ENCODE measurements around the gene CARMIL1.

Gene CARMIL1

DNA sequence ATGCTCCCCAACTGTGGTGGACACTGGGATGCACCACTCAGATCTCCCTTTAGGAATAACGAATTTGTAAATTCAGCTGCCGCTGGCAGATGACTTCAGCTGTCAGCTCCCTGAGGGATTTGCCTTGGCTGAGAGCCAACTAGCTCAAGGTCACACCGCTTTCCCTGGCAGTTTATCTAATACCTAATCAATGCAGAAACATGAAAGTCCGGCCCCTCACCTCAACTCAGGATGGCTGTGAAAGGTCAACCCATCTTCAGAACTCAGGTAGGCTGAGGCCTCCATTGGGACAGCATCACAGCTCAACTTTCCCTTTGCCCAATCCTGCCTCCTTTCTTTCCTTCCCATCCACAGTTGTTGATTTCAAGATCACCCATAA, 350.0 kb downstream of the CARMIL1 start:
- no peak for TF ChIP-seq TOX (CRISPR knock-in tag; IDR thresholded peaks at IDR 0.05; ENCODE audit: borderline replicate concordance)
- no peak for ATAC-seq

DNA sequence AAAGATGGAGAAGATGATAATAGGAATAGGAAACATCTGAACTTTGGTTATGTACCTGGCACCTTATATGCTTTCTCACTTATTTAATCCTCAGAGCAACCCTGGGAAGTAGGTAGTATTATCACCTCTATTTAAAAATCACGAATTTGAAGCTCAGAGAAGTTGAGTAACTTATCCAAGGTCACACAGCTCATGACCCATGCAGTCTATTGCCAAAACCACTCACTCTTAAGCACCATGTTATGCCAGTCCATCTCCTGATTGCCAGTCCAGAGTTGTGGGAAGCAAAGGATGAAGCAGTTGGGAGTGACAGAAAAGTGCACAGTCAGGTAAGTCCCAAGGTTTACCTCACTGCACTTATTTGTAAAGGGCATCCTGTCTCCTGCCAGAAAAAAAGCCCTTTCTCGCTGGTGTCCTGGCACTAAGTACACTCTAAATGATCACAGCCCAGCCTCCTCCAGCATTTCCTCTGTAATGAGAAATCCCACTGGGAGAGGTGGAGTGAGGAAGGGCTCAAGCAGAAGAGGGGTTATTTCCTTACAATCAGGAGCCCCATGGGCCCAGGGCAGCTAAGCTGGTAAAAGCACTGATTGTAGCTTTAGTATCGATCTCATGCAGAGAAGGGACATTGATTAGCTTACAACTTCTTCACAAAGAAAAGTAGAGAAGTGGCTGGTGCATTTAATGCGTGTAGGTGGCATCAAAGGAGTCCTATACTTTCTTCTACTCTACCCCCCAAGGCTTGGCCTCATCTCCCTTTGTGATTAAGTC, 351.5 kb downstream of the CARMIL1 start:
- ATAC-seq = no peak
- no peak for TF ChIP-seq BACH2 (CRISPR knock-in tag; IDR thresholded peaks at IDR 0.05; ENCODE audit: borderline replicate concordance)

DNA sequence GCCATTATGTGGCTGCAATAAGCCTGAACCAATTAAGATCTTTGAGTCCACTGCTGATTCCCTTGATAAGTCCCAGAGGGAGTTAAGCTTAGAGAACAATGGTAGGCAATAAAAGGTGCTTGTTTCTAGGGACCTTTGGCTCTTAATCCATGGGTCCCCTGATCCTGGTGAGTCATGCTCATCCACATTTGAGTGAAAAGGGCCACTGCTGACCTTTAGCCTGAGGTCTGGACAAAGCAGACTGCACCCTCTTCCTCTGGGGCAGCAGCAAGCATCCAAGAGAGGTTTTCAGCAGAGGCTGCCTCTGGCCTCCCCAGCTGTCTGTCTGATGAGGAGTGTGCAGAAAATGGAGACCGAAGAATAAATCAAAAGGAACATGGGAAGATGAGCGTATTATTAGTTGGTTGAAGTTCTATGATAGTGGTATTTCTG, 356.7 kb downstream of the CARMIL1 start:
- no peak for TF ChIP-seq OSR1 (CRISPR knock-in tag; IDR thresholded peaks at IDR 0.05)
- TF ChIP-seq TCF4 (CRISPR knock-in tag; IDR thresholded peaks at IDR 0.05; ENCODE audit: borderline replicate concordance) = no peak
- TF ChIP-seq, protein P1, sequence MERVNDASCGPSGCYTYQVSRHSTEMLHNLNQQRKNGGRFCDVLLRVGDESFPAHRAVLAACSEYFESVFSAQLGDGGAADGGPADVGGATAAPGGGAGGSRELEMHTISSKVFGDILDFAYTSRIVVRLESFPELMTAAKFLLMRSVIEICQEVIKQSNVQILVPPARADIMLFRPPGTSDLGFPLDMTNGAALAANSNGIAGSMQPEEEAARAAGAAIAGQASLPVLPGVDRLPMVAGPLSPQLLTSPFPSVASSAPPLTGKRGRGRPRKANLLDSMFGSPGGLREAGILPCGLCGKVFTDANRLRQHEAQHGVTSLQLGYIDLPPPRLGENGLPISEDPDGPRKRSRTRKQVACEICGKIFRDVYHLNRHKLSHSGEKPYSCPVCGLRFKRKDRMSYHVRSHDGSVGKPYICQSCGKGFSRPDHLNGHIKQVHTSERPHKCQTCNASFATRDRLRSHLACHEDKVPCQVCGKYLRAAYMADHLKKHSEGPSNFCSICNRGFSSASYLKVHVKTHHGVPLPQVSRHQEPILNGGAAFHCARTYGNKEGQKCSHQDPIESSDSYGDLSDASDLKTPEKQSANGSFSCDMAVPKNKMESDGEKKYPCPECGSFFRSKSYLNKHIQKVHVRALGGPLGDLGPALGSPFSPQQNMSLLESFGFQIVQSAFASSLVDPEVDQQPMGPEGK (CRISPR knock-in tag; IDR thresholded peaks at IDR 0.05; ENCODE audit: borderline replicate concordance) = no peak
- no peak for TF ChIP-seq ISL1 (CRISPR knock-in tag; IDR thresholded peaks at IDR 0.05)
- TF ChIP-seq, protein P2, sequence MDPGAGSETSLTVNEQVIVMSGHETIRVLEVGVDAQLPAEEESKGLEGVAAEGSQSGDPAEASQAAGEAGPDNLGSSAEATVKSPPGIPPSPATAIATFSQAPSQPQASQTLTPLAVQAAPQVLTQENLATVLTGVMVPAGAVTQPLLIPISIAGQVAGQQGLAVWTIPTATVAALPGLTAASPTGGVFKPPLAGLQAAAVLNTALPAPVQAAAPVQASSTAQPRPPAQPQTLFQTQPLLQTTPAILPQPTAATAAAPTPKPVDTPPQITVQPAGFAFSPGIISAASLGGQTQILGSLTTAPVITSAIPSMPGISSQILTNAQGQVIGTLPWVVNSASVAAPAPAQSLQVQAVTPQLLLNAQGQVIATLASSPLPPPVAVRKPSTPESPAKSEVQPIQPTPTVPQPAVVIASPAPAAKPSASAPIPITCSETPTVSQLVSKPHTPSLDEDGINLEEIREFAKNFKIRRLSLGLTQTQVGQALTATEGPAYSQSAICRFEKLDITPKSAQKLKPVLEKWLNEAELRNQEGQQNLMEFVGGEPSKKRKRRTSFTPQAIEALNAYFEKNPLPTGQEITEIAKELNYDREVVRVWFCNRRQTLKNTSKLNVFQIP (CRISPR knock-in tag; IDR thresholded peaks at IDR 0.05; ENCODE audit: borderline replicate concordance, low read depth) = no peak
- no peak for TF ChIP-seq PPARA (CRISPR knock-in tag; IDR thresholded peaks at IDR 0.05; ENCODE audit: borderline replicate concordance)
- no peak for TF ChIP-seq ZNF8 (CRISPR knock-in tag; IDR thresholded peaks at IDR 0.05)
- TF ChIP-seq, protein P3, sequence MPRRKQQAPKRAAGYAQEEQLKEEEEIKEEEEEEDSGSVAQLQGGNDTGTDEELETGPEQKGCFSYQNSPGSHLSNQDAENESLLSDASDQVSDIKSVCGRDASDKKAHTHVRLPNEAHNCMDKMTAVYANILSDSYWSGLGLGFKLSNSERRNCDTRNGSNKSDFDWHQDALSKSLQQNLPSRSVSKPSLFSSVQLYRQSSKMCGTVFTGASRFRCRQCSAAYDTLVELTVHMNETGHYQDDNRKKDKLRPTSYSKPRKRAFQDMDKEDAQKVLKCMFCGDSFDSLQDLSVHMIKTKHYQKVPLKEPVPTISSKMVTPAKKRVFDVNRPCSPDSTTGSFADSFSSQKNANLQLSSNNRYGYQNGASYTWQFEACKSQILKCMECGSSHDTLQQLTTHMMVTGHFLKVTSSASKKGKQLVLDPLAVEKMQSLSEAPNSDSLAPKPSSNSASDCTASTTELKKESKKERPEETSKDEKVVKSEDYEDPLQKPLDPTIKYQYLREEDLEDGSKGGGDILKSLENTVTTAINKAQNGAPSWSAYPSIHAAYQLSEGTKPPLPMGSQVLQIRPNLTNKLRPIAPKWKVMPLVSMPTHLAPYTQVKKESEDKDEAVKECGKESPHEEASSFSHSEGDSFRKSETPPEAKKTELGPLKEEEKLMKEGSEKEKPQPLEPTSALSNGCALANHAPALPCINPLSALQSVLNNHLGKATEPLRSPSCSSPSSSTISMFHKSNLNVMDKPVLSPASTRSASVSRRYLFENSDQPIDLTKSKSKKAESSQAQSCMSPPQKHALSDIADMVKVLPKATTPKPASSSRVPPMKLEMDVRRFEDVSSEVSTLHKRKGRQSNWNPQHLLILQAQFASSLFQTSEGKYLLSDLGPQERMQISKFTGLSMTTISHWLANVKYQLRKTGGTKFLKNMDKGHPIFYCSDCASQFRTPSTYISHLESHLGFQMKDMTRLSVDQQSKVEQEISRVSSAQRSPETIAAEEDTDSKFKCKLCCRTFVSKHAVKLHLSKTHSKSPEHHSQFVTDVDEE (CRISPR knock-in tag; IDR thresholded peaks at IDR 0.05) = no peak
- TF ChIP-seq ZNF565 (CRISPR knock-in tag; conservative IDR thresholded peaks at IDR 0.05; ENCODE audit: low read depth) = no peak
- TF ChIP-seq, protein P4, sequence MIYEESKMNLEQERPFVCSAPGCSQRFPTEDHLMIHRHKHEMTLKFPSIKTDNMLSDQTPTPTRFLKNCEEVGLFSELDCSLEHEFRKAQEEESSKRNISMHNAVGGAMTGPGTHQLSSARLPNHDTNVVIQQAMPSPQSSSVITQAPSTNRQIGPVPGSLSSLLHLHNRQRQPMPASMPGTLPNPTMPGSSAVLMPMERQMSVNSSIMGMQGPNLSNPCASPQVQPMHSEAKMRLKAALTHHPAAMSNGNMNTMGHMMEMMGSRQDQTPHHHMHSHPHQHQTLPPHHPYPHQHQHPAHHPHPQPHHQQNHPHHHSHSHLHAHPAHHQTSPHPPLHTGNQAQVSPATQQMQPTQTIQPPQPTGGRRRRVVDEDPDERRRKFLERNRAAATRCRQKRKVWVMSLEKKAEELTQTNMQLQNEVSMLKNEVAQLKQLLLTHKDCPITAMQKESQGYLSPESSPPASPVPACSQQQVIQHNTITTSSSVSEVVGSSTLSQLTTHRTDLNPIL (CRISPR knock-in tag; IDR thresholded peaks at IDR 0.05; ENCODE audit: low read depth) = no peak
- TF ChIP-seq SNAI2 (CRISPR knock-in tag; IDR thresholded peaks at IDR 0.05) = no peak
- TF ChIP-seq RARB (CRISPR knock-in tag; IDR thresholded peaks at IDR 0.05) = no peak
- no peak for TF ChIP-seq TOX (CRISPR knock-in tag; IDR thresholded peaks at IDR 0.05; ENCODE audit: borderline replicate concordance)
- TF ChIP-seq ARNTL (CRISPR knock-in tag; IDR thresholded peaks at IDR 0.05; ENCODE audit: borderline replicate concordance, low read depth) = no peak
- ATAC-seq = no peak

DNA sequence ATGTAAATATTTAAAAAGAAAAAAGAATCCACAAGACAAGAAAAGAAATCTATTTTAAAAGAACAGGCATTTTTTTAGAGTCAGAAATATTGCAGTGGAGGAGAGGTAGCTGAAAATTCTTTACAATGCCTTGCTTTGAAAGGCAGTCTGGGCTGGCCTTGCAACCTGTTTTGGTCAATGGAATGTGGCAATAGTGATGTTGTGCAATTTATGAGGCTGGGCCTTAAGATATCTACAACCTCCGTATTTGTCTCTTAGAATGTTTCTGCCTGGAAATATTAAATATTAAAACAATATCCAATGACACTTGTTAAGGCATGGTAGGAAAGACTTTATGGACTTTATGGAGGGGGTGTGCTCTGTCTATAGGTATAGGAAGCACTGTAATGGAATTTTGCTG, 358.0 kb downstream of the CARMIL1 start:
- ATAC-seq = no peak
- TF ChIP-seq ZFP30 (CRISPR knock-in tag; IDR thresholded peaks at IDR 0.05) = no peak
- no peak for TF ChIP-seq ZFP3 (CRISPR knock-in tag; IDR thresholded peaks at IDR 0.05)
- no peak for TF ChIP-seq ZNF565 (CRISPR knock-in tag; conservative IDR thresholded peaks at IDR 0.05; ENCODE audit: low read depth)
- TF ChIP-seq TCF4 (CRISPR knock-in tag; IDR thresholded peaks at IDR 0.05; ENCODE audit: borderline replicate concordance) = no peak
- TF ChIP-seq, protein P2 (CRISPR knock-in tag; IDR thresholded peaks at IDR 0.05; ENCODE audit: borderline replicate concordance, low read depth) = no peak
- no peak for TF ChIP-seq PPARA (CRISPR knock-in tag; IDR thresholded peaks at IDR 0.05; ENCODE audit: borderline replicate concordance)
- no peak for TF ChIP-seq ZC3H10 (CRISPR knock-in tag; IDR thresholded peaks at IDR 0.05)
- no peak for TF ChIP-seq GLIS3 (CRISPR knock-in tag; IDR thresholded peaks at IDR 0.05)
- TF ChIP-seq, protein P3 (CRISPR knock-in tag; IDR thresholded peaks at IDR 0.05) = no peak
- no peak for TF ChIP-seq OSR1 (CRISPR knock-in tag; IDR thresholded peaks at IDR 0.05)
- TF ChIP-seq ZNF8 (CRISPR knock-in tag; IDR thresholded peaks at IDR 0.05) = no peak
- TF ChIP-seq CSDC2 (CRISPR knock-in tag; IDR thresholded peaks at IDR 0.05) = no peak
- no peak for TF ChIP-seq TOX (CRISPR knock-in tag; IDR thresholded peaks at IDR 0.05; ENCODE audit: borderline replicate concordance)
- TF ChIP-seq SNAI2 (CRISPR knock-in tag; IDR thresholded peaks at IDR 0.05) = no peak
- TF ChIP-seq ARNTL (CRISPR knock-in tag; IDR thresholded peaks at IDR 0.05; ENCODE audit: borderline replicate concordance, low read depth) = no peak
- TF ChIP-seq RARB (CRISPR knock-in tag; IDR thresholded peaks at IDR 0.05) = no peak
- no peak for TF ChIP-seq ZNF70 (CRISPR knock-in tag; IDR thresholded peaks at IDR 0.05)
